Measurements from ENCODE around the gene PBRM1. TPM values are rescaled to one million over a fixed set of nuclear protein-coding genes. Genes with fewer than 3 reads are reported as not detected.
A peak's percentile ranks its signal among the peaks of the same experiment; 100 is the strongest.

PBRM1 gene
- total RNA-seq, 1 donor from 2014 or later: 78.3 TPM

DNA sequence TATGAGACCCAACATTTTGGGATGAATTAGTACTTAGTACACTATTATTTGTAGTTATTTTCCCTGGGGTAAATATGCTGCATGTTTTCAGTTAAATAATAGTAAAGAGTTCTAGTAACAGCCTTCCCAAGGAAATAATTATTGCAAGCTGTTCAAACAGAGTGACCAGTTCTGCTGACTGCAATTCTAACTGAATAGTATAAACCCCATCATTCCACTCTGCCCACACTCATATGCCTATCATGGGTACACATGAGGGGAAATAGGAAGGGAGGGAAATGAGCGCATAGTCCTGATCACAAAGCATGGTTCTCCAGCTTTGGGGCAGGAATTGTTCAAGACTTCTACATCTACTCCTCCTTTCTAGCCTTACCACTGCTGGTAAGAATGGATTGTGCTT is 130.7 kb downstream of the PBRM1 start:
- TF ChIP-seq CTCF (IDR thresholded peaks at IDR 0.05): no peak
- Mint-ChIP-seq H3K4me1 (ENCODE audit: unreplicated experiment) (peaks cover 14% of the 10 kb centered on the region), H3K27ac (ENCODE audit: unreplicated experiment) (peak overlapping the region; percentile 31), H3K27me3 (ENCODE audit: unreplicated experiment) (no peaks in the 10 kb centered on the region), H3K9me3 (ENCODE audit: unreplicated experiment) (no peaks in the 10 kb centered on the region), H3K4me3 (ENCODE audit: unreplicated experiment) (no peak overlapping the region), H3K36me3 (ENCODE audit: unreplicated experiment) (peaks cover 44% of the 10 kb centered on the region)
- DNase-seq (ENCODE audit: extremely low spot score, unreplicated experiment): no peak

- no peak for DNase-seq (ENCODE audit: extremely low spot score, unreplicated experiment)
- Mint-ChIP-seq H3K36me3 (ENCODE audit: unreplicated experiment) (peaks cover 40% of the 10 kb centered on the region), H3K27me3 (ENCODE audit: unreplicated experiment) (no peaks in the 10 kb centered on the region), H3K27ac (ENCODE audit: unreplicated experiment) (no peak overlapping the region), H3K4me1 (ENCODE audit: unreplicated experiment) (peaks cover 14% of the 10 kb centered on the region), H3K4me3 (ENCODE audit: unreplicated experiment) (no peak overlapping the region), H3K9me3 (ENCODE audit: unreplicated experiment) (no peaks in the 10 kb centered on the region)
- TF ChIP-seq CTCF (IDR thresholded peaks at IDR 0.05): no peak
These were observed 131.5 kb downstream of the PBRM1 start for GRCh38 chr3:52554026-52554755.

GRCh38 chr3:52552089-52552488 is 133.6 kb downstream of the PBRM1 start:
- DNase-seq (ENCODE audit: extremely low spot score, unreplicated experiment): no peak
- Mint-ChIP-seq H3K4me1 (ENCODE audit: unreplicated experiment) (peaks cover 14% of the 10 kb centered on the region), H3K36me3 (ENCODE audit: unreplicated experiment) (peaks cover 35% of the 10 kb centered on the region), H3K27ac (ENCODE audit: unreplicated experiment) (no peak overlapping the region), H3K27me3 (ENCODE audit: unreplicated experiment) (no peaks in the 10 kb centered on the region), H3K9me3 (ENCODE audit: unreplicated experiment) (no peaks in the 10 kb centered on the region), H3K4me3 (ENCODE audit: unreplicated experiment) (no peak overlapping the region)
- TF ChIP-seq CTCF (IDR thresholded peaks at IDR 0.05): no peak

- Mint-ChIP-seq H3K4me3 (ENCODE audit: unreplicated experiment) (no peak overlapping the region), H3K9me3 (ENCODE audit: unreplicated experiment) (no peaks in the 10 kb centered on the region), H3K4me1 (ENCODE audit: unreplicated experiment) (peaks cover 12% of the 10 kb centered on the region), H3K36me3 (ENCODE audit: unreplicated experiment) (peaks cover 38% of the 10 kb centered on the region), H3K27ac (ENCODE audit: unreplicated experiment) (peak overlapping the region; percentile 18), H3K27me3 (ENCODE audit: unreplicated experiment) (no peaks in the 10 kb centered on the region)
- no peak for TF ChIP-seq CTCF (IDR thresholded peaks at IDR 0.05)
- DNase-seq (ENCODE audit: extremely low spot score, unreplicated experiment): no peak
These were observed 134.6 kb downstream of the PBRM1 start for GRCh38 chr3:52551118-52551517.

DNA sequence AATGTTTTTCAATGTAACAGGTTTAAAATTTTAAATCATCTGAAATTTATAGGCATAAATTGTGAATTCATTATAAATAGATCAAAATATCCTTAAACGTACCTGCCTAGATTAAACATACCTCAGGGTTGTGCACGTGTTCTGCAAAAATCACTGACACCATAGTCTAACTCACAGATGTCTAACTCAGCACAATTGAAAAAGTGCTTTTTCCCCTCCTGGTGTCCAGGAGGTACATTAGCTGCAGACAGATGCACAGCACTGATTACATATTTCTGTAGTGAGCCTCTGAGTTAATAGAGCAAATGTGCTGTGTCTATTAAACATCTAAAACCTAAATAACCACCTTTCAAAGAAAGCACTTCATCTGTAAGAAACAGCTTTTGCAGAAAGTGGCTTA is 138.6 kb downstream of the PBRM1 start:
- H3K4me3 Mint-ChIP-seq (ENCODE audit: unreplicated experiment): no peak overlapping the region
- DNase-seq (ENCODE audit: extremely low spot score, unreplicated experiment): no peak
- H3K4me1 Mint-ChIP-seq (ENCODE audit: unreplicated experiment): peaks cover 3% of the 10 kb centered on the region
- no peak overlapping the region for H3K27ac Mint-ChIP-seq (ENCODE audit: unreplicated experiment)
- no peak for TF ChIP-seq CTCF (IDR thresholded peaks at IDR 0.05)
- no peaks in the 10 kb centered on the region for H3K9me3 Mint-ChIP-seq (ENCODE audit: unreplicated experiment)
- no peaks in the 10 kb centered on the region for H3K27me3 Mint-ChIP-seq (ENCODE audit: unreplicated experiment)
- H3K36me3 Mint-ChIP-seq (ENCODE audit: unreplicated experiment): peaks cover 30% of the 10 kb centered on the region
